DND-41 (cell line): ENCODE measurements around the gene ZBTB45.

Source experiments
- EZH2 ChIP-seq: IDR thresholded peaks from 3 replicates; pipeline ENCODE4 v1.6.1; 2012; ENCODE audit warnings: borderline replicate concordance, low read depth, mild to moderate bottlenecking, moderate library complexity, low read length, inconsistent platforms; ENCODE audit not compliant: severe bottlenecking
- TF ChIP-seq, protein P1 (sequence below): IDR thresholded peaks from 2 replicates; pipeline ENCODE4 v1.5.1; 2012; ENCODE audit warnings: borderline replicate concordance, low read length, moderate library complexity, mild to moderate bottlenecking; ENCODE audit not compliant: poor library complexity, severe bottlenecking; ENCODE audit errors: extremely low read depth

DNA sequence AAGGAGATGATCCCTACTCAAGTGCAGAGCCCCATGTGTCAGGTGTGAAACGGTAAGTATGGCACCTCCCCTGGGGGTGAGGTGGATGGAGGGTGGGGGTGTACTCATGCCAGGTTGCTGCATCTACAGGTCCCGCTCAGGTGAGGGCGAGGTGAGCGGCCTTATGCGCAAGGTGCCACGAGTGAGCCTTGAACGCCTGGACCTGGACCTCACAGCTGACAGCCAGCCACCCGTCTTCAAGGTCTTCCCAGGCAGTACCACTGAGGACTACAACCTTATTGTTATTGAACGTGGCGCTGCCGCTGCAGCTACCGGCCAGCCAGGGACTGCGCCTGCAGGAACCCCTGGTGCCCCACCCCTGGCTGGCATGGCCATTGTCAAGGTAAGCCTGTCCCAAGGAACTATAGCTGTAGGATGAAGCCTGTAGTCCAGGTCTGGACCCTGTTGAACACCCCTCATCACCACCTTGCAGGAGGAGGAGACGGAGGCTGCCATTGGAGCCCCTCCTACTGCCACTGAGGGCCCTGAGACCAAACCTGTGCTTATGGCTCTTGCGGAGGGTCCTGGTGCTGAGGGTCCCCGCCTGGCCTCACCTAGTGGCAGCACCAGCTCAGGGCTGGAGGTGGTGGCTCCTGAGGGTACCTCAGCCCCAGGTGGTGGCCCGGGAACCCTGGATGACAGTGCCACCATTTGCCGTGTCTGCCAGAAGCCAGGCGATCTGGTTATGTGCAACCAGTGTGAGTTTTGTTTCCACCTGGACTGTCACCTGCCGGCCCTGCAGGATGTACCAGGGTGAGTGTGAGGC, 29.5 kb upstream of the ZBTB45 start:
- TF ChIP-seq, protein P1, sequence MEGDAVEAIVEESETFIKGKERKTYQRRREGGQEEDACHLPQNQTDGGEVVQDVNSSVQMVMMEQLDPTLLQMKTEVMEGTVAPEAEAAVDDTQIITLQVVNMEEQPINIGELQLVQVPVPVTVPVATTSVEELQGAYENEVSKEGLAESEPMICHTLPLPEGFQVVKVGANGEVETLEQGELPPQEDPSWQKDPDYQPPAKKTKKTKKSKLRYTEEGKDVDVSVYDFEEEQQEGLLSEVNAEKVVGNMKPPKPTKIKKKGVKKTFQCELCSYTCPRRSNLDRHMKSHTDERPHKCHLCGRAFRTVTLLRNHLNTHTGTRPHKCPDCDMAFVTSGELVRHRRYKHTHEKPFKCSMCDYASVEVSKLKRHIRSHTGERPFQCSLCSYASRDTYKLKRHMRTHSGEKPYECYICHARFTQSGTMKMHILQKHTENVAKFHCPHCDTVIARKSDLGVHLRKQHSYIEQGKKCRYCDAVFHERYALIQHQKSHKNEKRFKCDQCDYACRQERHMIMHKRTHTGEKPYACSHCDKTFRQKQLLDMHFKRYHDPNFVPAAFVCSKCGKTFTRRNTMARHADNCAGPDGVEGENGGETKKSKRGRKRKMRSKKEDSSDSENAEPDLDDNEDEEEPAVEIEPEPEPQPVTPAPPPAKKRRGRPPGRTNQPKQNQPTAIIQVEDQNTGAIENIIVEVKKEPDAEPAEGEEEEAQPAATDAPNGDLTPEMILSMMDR = no peak
- no peak for TF ChIP-seq EZH2
